Ascending aorta (tissue), 2 donors: ENCODE results near the gene VAPA. TPM values are rescaled to one million over a fixed set of nuclear protein-coding genes. Genes with fewer than 3 reads are reported as not detected.

Experiments
- DNase-seq, 2 donors: peaks; one replicate each; pipeline ENCODE4 v3.0.0-alpha.2; 2019; ENCODE audit warnings: low spot score in 2 of 2
- H3K27ac ChIP-seq, 2 donors: fragments of 200-600 bp; sonication (generic); one replicate each; pipeline ENCODE4 v1.5.1; 2016 to 2017; ENCODE audit warnings: mild to moderate bottlenecking in 1 of 2
- H3K27me3 ChIP-seq: fragments of 200-600 bp; sonication (generic); one replicate; pipeline ENCODE4 v1.5.1; 2017
- H3K36me3 ChIP-seq, 2 donors: fragments of 200-600 bp; sonication (generic); one replicate each; pipeline ENCODE4 v1.5.1; 2016
- H3K4me1 ChIP-seq, 2 donors: fragments of 200-600 bp; sonication (generic); one replicate each; pipeline ENCODE4 v1.5.1; 2016 to 2017; ENCODE audit warnings: mild to moderate bottlenecking in 1 of 2
- H3K4me3 ChIP-seq, 2 donors: fragments of 200-600 bp; sonication (generic); one replicate each; pipeline ENCODE4 v1.5.1; 2016 to 2017; ENCODE audit warnings: mild to moderate bottlenecking in 1 of 2
- H3K9me3 ChIP-seq, 2 donors: fragments of 200-600 bp; sonication (generic); one replicate each; pipeline ENCODE4 v1.5.1; 2016
- CTCF ChIP-seq, 3 experiments: fragments of 200-600 bp in 2 of 3; fragments of 450-650 bp in 1 of 3; sonication (generic) in 2 of 3; IDR thresholded peaks; one replicate each; pipeline ENCODE4 v1.5.1; 2016 to 2019; ENCODE audit warnings: antibody characterized with exemption in 3 of 3, mild to moderate bottlenecking in 1 of 3, moderate library complexity in 1 of 3
- intact Hi-C: fragments of 100-400 bp; cut with DNase I; formaldehyde crosslinking; loops from one replicate; pipeline ENCODE4 v1.15.1; 2023
- total RNA-seq: library from RNA; depleted of rRNA; stranded (reverse); fragments of >200 nt; gene quantifications from one replicate; pipeline ENCODE4 v1.1.0, GENCODE V29; 2016

The VAPA gene
- total RNA-seq, 1 donor from 2014 or later = 109 TPM

DNA sequence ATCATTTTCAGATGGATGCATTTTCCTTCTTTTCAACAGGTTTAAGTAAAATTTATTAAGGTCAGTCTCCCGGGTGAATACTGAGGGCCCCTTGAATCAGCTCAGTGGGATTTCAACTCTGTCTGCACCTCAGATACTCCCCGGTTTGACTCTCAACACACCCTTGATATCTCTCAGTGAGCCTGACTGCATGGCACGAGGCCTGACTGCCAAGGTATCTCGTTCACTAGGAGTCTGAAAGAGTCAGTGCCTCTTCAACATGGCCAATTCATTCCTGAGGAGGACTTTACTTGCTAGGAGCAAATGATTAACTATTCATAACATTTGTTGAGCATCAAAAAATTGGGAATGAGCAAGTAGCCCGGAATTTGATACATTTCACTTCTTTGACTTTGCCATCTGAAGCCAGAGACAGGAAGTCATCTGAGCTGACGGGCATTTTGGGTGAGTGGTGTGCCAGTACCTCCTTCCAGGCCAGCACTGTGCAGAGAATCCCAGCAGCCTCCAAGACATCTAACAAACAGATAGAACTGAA, 81.0 kb downstream of the VAPA start:
- TF ChIP-seq CTCF (IDR thresholded peaks at IDR 0.05) = no peak
- Histone ChIP-seq H3K27ac (no peak overlapping the region), H3K4me1 (no peaks in the 10 kb centered on the region), H3K36me3 (no peaks in the 10 kb centered on the region), H3K4me3 (no peak overlapping the region), H3K9me3 (peaks cover 0 to 13% of the 10 kb centered on the region in 2 donors), H3K27me3 (no peaks in the 10 kb centered on the region)
- intact Hi-C loops = no loop called here
- DNase-seq = no peak

DNA sequence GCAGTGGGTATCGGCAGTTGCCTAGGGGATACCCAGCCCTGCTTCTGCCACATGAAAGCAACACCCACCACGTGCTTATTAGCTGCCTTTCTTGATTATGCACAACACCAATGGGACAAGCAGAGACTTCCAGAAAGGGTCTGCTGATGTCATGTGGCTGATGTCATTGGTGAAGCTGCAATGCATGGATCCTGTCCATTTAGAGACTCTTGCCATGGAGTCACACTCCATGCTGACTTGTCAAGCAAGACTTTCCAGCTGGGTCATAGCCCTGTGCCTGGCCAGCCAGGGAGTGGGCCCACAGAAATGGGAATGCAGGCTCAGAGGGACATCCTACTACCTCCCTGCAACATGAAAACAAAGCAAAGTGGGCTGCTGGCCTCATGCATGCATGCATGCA, 81.8 kb downstream of the VAPA start:
- no peak overlapping the region for H3K4me3 ChIP-seq
- DNase-seq = no peak
- intact Hi-C loops = no loop called here
- TF ChIP-seq CTCF (IDR thresholded peaks at IDR 0.05) = no peak
- no peak overlapping the region for H3K27ac ChIP-seq
- no peaks in the 10 kb centered on the region for H3K27me3 ChIP-seq
- peaks cover 0 to 13% of the 10 kb centered on the region in 2 donors for H3K9me3 ChIP-seq
- no peaks in the 10 kb centered on the region for H3K36me3 ChIP-seq
- H3K4me1 ChIP-seq = no peaks in the 10 kb centered on the region

GRCh38 chr18:9996094-9996493, 82.3 kb downstream of the VAPA start:
- no peak for DNase-seq
- Histone ChIP-seq H3K9me3 (peaks cover 0 to 13% of the 10 kb centered on the region in 2 donors), H3K4me3 (no peak overlapping the region), H3K27me3 (no peaks in the 10 kb centered on the region), H3K27ac (no peak overlapping the region), H3K4me1 (no peaks in the 10 kb centered on the region), H3K36me3 (no peaks in the 10 kb centered on the region)
- TF ChIP-seq CTCF (IDR thresholded peaks at IDR 0.05) = no peak
- intact Hi-C loops = no loop called here

GRCh38 chr18:9997711-9998110, 83.9 kb downstream of the VAPA start:
- H3K36me3 ChIP-seq = no peaks in the 10 kb centered on the region

DNA sequence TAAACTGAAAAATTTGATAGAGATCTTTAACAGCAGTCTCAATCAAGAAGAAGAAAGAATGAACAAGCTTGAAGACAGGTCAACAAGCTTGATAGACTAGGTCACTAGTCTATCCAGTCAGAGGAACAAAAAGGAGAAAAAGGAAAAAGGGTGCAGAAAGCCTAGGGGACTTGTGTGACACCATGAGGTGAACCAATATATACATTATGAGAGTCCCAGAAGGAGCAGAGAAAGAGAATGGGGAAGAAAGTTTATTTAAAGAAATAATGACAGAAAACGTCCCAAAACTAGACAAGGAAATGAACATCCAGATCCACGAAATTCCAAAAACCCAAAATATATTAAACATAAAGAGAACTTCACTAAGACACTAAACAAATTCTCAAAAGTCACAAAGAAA, 84.5 kb downstream of the VAPA start:
- no peak for DNase-seq
- Histone ChIP-seq H3K27me3 (no peaks in the 10 kb centered on the region), H3K9me3 (peaks cover 0 to 13% of the 10 kb centered on the region in 2 donors), H3K36me3 (no peaks in the 10 kb centered on the region), H3K4me1 (no peaks in the 10 kb centered on the region), H3K4me3 (no peak overlapping the region), H3K27ac (no peak overlapping the region)
- intact Hi-C loops = no loop called here
- no peak for TF ChIP-seq CTCF (IDR thresholded peaks at IDR 0.05)

More at GRCh38 chr18:9997711-9998110, 83.9 kb downstream of the VAPA start:
- Histone ChIP-seq H3K9me3 (peaks cover 0 to 13% of the 10 kb centered on the region in 2 donors), H3K4me3 (no peak overlapping the region), H3K4me1 (no peaks in the 10 kb centered on the region), H3K27me3 (no peaks in the 10 kb centered on the region), H3K27ac (no peak overlapping the region)
- intact Hi-C loops = no loop called here
- DNase-seq = no peak
- TF ChIP-seq CTCF (IDR thresholded peaks at IDR 0.05) = no peak

DNA sequence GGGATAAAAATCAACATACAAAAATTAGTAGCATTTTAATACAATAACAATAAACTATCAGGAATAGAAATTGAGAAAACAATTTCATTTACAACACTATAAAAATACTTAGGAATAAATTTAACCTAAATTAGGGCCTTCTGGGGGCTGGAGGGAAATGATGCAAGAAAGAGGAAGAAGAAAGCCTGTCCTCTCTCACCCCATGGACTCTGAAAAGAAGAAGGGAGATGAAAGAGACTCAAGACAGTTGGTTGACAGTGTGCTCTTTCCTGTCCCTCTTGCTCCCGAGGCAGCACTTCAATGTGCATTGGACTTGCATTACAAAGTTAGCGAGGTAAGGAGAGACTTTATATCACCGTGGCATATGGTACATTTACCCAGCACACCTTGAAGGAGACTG, 88.5 kb downstream of the VAPA start:
- Histone ChIP-seq H3K27me3 (no peaks in the 10 kb centered on the region), H3K4me1 (no peaks in the 10 kb centered on the region), H3K4me3 (no peak overlapping the region), H3K36me3 (no peaks in the 10 kb centered on the region), H3K27ac (no peak overlapping the region), H3K9me3 (peaks cover 0 to 13% of the 10 kb centered on the region in 2 donors)
- no peak for TF ChIP-seq CTCF (IDR thresholded peaks at IDR 0.05)
- intact Hi-C loops = no loop called here
- no peak for DNase-seq
